Anterior cingulate cortex (tissue), 58 donors: ENCODE data around the gene ATP11C.
"Not testable (repeated sequence)": the region's sequence is repeated elsewhere in the genome, so short reads cannot be mapped to it uniquely, and the experiment has no call there.

Experiments used
- DNase-seq, 58 donors: peaks; one replicate each; lab custom pipeline; 2025; lab: John Stamatoyannopoulos, UW

ATP11C gene

GRCh38 chrX:139932901-139933796, at the start of gene ATP11C:
Gene ATP11C, minus strand, starts transcription at chrX:139933053. Its CDS starts 1,011 bp downstream, at chrX:139932042.
- peak in 56 of 58 donors; percentile 7 to 83 (median 63) for DNase-seq

DNA sequence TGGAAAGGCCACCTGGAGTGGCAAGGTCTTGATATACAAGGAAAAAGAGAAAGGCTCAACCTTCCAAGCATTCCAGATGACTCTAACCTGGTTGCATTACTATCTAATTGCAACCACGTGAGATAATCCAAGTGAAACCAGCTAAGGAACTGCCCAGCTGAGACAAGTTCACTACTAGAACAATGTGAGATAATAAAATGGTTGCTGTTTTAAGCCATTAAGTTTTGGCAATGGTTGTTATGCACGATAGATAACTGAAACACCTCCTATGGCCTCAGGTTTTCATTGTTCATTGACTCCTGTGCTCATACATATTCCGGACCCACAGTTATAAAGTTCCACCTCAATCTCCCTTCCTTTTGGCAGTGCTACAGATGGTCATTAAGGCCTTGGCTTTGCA, 41.6 kb upstream of the ATP11C start:
- DNase-seq, result no peak

- DNase-seq, result no peak
Measured at GRCh38 chrX:139972629-139973624, 40.1 kb upstream of the ATP11C start.

GRCh38 chrX:139972113-139972512, 39.3 kb upstream of the ATP11C start:
- no peak for DNase-seq

- no peak for DNase-seq
Measured at GRCh38 chrX:139971394-139971749, 38.5 kb upstream of the ATP11C start.

DNA sequence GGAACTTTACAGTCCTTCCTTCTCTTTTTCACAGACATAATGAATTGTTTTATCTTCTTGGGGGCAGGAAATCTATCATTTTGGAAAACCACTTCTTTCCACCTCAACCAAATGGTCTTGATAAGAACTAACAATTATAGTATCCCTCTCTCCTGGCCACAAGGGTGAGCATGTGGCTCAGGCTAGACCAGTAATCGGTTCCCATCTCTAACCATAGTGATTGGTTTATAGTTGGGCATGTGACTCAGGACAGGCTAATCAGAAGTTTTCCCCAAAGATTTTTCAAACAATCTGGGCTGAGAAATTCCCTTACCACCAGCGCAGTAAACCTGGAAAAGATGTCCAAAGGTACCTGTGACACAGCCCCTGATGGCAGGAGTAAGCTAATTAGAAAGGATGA, 36.4 kb upstream of the ATP11C start:
- DNase-seq, result no peak

- no peak for DNase-seq
Measured at GRCh38 chrX:139967750-139968149, 34.9 kb upstream of the ATP11C start.

DNA sequence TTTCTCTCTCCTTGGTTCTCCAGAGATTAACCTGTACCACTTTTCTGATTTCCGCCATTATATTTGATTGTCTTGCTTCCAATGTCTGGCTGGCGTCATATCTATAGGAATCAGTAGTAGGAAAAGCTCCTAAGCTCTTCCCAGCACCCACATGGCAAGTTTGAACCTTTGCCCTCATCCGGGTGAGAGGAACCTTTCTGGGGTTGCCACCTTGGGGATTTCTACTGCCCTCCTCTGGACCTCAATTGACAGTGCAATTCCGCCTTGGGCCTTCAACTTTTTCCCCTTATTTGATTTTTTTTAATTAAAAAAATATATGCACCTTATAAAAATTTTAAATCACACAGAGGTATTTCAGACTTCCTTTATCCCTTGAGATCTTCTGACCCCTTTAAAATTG, 34.4 kb upstream of the ATP11C start:
- DNase-seq, result no peak

DNA sequence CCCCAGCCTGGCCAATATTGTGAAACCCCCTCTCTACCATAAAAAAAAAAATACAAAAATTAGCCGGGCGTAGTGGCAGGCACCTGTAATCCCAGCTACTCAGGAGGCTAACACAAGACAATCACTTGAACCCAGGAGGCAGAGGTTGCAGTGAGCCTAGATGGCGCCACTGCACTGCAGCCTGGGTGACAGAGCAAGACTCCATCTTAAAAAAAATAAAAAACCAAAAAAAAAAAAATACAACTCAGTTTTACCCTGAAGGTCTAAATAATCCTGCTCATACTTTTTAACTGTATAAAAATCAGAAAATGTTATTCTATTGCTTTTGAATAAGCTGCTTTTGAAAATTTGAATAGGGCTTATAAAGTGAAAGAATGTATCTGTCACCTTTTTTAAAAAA, 33.3 kb upstream of the ATP11C start:
- DNase-seq, result not testable (repeated sequence)

DNA sequence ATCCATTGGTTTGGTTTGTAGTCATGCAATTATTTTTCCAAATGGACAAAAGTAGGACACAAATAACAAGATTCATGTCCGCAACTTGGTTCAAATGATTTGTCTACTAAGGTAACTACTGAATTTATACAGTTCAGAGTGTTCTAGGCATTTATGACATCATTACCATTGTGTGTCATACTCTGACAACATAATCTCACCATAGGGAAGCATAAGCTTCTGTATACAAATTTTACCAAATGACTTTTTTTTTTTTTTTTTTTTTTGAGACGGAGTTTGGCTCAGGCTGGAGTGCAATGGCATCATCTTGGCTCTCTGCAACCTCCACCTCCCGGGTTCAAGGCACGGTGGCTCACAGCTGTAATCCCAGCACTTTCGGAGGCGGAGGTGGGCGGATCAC, 32.6 kb upstream of the ATP11C start, which contains the start of gene CXorf66:
Gene CXorf66 (minus strand): TSS at position 101 of the 400 bp plus-strand sequence. CDS start 25 bp downstream, at position 76.
- DNase-seq, result no peak

- DNase-seq, result not testable (repeated sequence)
Measured at GRCh38 chrX:139961091-139961490, 28.2 kb upstream of the ATP11C start.

DNA sequence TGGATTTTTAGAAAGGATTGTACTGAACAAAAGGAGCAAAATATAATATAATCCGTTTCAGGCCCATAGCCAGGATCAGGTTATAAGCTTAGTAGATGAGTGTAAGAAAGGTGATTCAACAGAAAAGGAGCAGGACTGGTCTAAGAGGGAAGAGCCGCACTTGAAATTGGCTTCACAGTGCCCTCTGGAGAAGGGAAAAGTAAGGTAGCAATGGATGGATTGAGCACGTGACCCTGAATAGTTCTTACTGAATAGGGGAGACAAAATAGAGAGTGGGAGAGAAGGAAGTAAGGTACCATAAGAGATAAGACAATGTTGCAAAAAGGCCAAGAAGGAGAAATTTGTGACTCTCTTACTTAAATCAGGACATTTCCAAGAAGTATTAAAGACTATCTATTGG, 16.9 kb upstream of the ATP11C start:
- no peak for DNase-seq

DNA sequence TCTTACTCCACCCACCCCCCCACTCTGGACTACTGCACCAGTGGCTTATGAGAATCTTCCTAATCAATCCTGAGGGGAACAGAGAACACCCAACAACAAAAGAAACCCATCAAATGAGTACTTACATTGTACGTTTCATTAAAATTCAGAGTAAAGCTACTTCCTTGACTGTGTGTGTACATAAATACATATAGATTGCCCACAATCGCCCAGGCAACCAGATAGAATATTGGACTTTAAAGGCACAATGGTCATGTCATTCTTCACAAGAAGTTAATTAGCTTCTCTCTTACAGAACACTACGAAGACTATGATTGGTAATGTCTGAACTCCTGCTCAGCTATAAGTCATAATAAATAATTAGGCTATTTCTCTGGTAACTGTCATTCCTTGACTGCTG, 12.2 kb upstream of the ATP11C start:
- no peak for DNase-seq

- no peak for DNase-seq
Measured at GRCh38 chrX:139936259-139936658, 3.4 kb upstream of the ATP11C start.

GRCh38 chrX:139933904-139934303, 1.1 kb upstream of the ATP11C start:
- DNase-seq, result no peak

DNA sequence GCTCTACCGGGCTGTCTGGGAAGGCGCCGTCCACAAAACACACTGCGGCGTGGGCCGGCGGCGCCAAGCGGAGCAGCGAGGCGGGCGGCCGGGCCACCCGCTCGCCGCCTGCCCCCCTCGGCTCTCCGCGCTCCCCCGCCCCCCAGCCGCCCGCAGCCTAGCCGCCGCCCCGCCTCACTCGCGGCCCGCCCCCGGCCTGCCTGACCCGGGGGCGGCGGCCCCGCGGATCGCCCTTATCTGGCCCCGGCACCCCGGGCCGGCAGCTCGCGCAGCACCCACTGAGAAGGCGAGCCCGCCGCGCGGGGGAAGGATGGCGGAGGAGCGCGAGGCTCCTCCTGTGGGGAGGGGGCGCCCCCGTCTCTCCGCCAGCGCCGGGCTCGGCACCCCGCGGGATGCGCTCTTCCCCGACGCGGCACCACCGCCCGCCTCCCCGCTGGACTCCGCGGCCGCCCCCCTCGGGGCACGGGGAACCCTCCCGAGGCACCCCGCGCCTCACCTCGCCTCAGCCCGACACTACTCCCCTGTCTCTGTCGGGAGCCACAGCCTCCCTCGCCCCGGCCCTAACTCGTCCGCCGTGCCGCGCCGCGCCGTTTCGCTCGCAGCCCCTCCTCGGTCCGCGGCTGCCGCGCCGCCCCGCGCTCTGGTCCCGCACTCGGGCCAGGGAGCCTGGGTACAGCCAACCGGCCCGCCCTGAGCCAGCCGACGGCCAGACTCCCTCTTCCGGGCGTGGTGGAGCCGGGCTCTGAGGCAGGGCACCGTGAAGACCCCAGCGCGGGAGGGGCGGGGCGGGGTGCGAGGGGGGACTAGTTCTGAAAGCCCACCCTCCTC, 566 bp downstream of the ATP11C start:
- DNase-seq, result peak in 28 of 58 donors; percentile 0 to 55 (median 20)

GRCh38 chrX:139931646-139932072, 1.2 kb downstream of the ATP11C start:
- peak in 6 of 58 donors; percentile 1 to 26 (median 4) for DNase-seq

DNA sequence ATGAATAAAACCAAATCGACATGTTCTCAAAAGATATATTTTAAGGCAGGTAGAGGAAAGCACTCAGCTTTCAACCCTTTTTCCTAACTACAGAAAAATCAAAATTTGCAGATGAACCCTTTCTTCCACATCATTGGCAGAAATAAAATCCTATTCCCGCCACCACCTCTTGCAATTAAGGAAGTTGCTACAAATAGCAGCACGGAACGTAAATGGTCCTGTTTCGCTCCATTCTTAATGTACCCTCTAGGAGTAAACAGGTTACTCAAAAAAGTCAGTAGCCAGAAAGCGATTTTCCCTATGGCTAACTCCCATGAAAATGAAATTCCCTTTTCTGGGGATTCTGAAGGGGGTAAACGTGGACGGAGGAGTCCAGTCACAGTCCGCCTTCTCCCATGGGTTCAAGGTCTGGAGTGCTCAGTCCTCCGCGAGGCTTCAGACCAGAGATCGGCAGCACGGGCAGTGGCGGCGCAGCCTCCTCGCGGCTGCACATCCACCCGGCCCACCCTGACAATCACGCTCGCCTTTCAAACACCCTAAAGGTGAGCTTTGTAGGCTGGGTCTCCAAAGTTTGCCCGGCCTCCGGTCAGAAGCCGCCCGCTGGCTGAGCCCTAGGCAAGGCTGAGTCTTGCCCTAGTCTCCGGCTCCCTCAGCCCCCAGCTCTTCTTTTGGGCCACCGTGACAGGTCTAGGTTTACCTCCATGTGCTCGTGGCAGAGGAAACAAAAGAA, 1.8 kb downstream of the ATP11C start:
- peak in 5 of 58 donors; percentile 1 to 15 (median 3) for DNase-seq

DNA sequence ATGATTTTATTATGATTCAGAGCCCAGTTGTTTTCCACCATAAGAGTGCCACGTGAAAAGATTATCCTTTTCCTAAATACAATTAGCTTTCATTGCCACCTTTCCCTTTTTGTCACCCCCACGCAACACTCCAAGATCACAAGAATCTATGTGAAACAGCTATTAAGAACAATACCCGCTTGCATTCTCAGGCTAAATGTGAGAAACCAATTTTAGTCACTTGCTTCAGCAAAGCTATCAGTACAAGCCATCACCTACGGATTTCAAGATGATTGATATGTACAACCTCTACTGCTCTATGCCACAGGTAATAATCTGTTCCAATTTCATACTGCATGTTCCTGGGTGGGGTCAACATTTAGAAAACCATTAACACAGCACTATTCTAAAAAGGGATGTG, 2.5 kb downstream of the ATP11C start:
- DNase-seq, result no peak
